GM12878 (cell line): Measurements from ENCODE around the gene TMEM256. TPM values are rescaled to one million over a fixed set of nuclear protein-coding genes. Genes with fewer than 3 reads are reported as not detected.

ENCODE experiments used
- ATAC-seq: fragments of 200-7000 bp; cut with Tn5 transposase; 3 replicates; pipeline ENCODE4 v1.9.1; 2020; ENCODE audit warnings: mild to moderate bottlenecking, moderate library complexity
- BruUV-seq: library from RNA; stranded (reverse); fragments of 400-500 nt; replicated peaks from 2 replicates; lab custom pipeline; 2021; lab: Mats Ljungman, UMichigan
- CTCF ChIA-PET: fragments of 300-600 bp; sonication (Branson Sonifier 250); formaldehyde crosslinking; extraction: SDS; loops from one replicate; lab custom pipeline; 2021; ENCODE audit warnings: inconsistent platforms; lab: Yijun Ruan, JAX
- POLR2A ChIA-PET: fragments of 350-600 bp; formaldehyde crosslinking; extraction: SDS; loops from one replicate; lab custom pipeline; 2021; ENCODE audit warnings: inconsistent platforms; lab: Charles Lee
- RAD21 ChIA-PET: fragments of 300-600 bp; sonication (Branson Sonifier 250); formaldehyde crosslinking; loops from one replicate; lab custom pipeline; 2023; ENCODE audit warnings: antibody characterized with exemption; ENCODE audit not compliant: unreplicated experiment; lab: Charles Lee
- SMC1A ChIA-PET: fragments of 300-600 bp; sonication (Branson Sonifier 250); formaldehyde crosslinking; loops from one replicate; lab custom pipeline; 2023; ENCODE audit not compliant: unreplicated experiment, uncharacterized antibody; lab: Charles Lee
- DNase-seq: peaks from one replicate; pipeline ENCODE4 v3.0.0-alpha.2; 2011; ENCODE audit warnings: low read depth, low spot score
- FAIRE-seq: peaks from 3 replicates; lab custom pipeline; 2011; peaks lifted over from hg19 to GRCh38; lab: Jason Lieb, UNC
- H2AFZ ChIP-seq: 2 replicates; pipeline ENCODE4 v1.6.0; 2011; ENCODE audit warnings: low read depth, low read length, control low read depth; ENCODE audit not compliant: control insufficient read depth
- H3K27ac ChIP-seq: 2 replicates; pipeline ENCODE4 v1.5.1; 2011; ENCODE audit warnings: control low read depth; ENCODE audit not compliant: control insufficient read depth, insufficient read depth
- H3K27me3 ChIP-seq, 2 experiments: replicated peaks in 1 of 2; 2 replicates each; pipeline versions ENCODE4 v1.6.0 to v1.6.1; 2011; ENCODE audit warnings: low read length in 1 of 2; ENCODE audit not compliant: control insufficient read depth in 2 of 2, insufficient read depth in 2 of 2
- H3K36me3 ChIP-seq, 2 experiments: 2 replicates each; pipeline ENCODE4 v1.5.1; 2011; ENCODE audit warnings: low read length in 1 of 2; ENCODE audit not compliant: control insufficient read depth in 2 of 2, insufficient read depth in 2 of 2
- H3K4me1 ChIP-seq: 2 replicates; pipeline ENCODE4 v1.6.1; 2011; ENCODE audit warnings: mild to moderate bottlenecking, low read length, moderate library complexity, mixed read lengths; ENCODE audit not compliant: control insufficient read depth, insufficient read depth
- H3K4me2 ChIP-seq: 2 replicates; pipeline ENCODE4 v1.6.0; 2011; ENCODE audit warnings: control low read depth; ENCODE audit not compliant: control insufficient read depth, insufficient read depth
- H3K4me3 ChIP-seq: fragments of 200-600 bp; sonication (generic); 2 replicates; pipeline ENCODE4 v1.5.1; 2016
- H3K79me2 ChIP-seq: 2 replicates; pipeline ENCODE4 v1.6.0; 2011; ENCODE audit warnings: low read length; ENCODE audit not compliant: control insufficient read depth, insufficient read depth
- H3K9ac ChIP-seq: 2 replicates; pipeline ENCODE4 v1.8.0; 2011; ENCODE audit warnings: low read length, control low read depth, mixed read lengths; ENCODE audit not compliant: control insufficient read depth, insufficient read depth
- H3K9me3 ChIP-seq: replicated peaks from 3 replicates; pipeline ENCODE4 v1.5.1; 2011; ENCODE audit warnings: mild to moderate bottlenecking, low read length; ENCODE audit not compliant: control insufficient read depth, insufficient read depth
- H4K20me1 ChIP-seq: 2 replicates; pipeline ENCODE4 v1.6.0; 2011; ENCODE audit not compliant: control insufficient read depth, insufficient read depth
- CBX5 ChIP-seq: sonication (generic); IDR thresholded peaks from 2 replicates; pipeline ENCODE4 v1.6.1; 2016; ENCODE audit warnings: low read depth, moderate library complexity, mild to moderate bottlenecking, inconsistent platforms
- CHD1 ChIP-seq: IDR thresholded peaks from 2 replicates; pipeline ENCODE4 v1.6.1; 2012; ENCODE audit warnings: low read depth, low read length, improper control_type of control experiment
- IKZF2 ChIP-seq, 2 experiments: fragments of 450-650 bp; IDR thresholded peaks; 2 replicates each; pipeline ENCODE4 v1.6.1; 2017; ENCODE audit warnings: mild to moderate bottlenecking in 2 of 2, moderate library complexity in 2 of 2
- MEF2A ChIP-seq: IDR thresholded peaks from 2 replicates; pipeline ENCODE4 v1.6.1; 2011; ENCODE audit warnings: low read depth, mild to moderate bottlenecking, low read length, moderate library complexity; ENCODE audit not compliant: insufficient read depth
- POU2F2 ChIP-seq: IDR thresholded peaks from 3 replicates; pipeline ENCODE4 v1.6.1; 2011; ENCODE audit warnings: low read depth, mild to moderate bottlenecking, low read length, borderline replicate concordance
- RAD51 ChIP-seq: fragments of 450-650 bp; IDR thresholded peaks from 2 replicates; pipeline ENCODE4 v1.6.1; 2016; ENCODE audit warnings: moderate library complexity, mild to moderate bottlenecking, inconsistent platforms
- RELA ChIP-seq: fragments of 450-650 bp; IDR thresholded peaks from 2 replicates; pipeline ENCODE4 v1.8.0; 2014; ENCODE audit warnings: borderline replicate concordance; ENCODE audit not compliant: partially characterized antibody
- ZNF217 ChIP-seq: fragments of 450-650 bp; IDR thresholded peaks from 2 replicates; pipeline ENCODE4 v1.6.1; 2017; ENCODE audit warnings: antibody characterized with exemption, mild to moderate bottlenecking
- ZNF384 ChIP-seq: IDR thresholded peaks from 2 replicates; pipeline ENCODE4 v1.6.1; 2012; ENCODE audit warnings: low read depth, mild to moderate bottlenecking, low read length, improper control_type of control experiment, borderline replicate concordance
- WGBS: methylation state at CpG from one replicate; pipeline ENCODE4 v1.1.6; 2016; ENCODE audit warnings: low lambda C conversion rate; ENCODE audit not compliant: insufficient replicate concordance, insufficient coverage; ENCODE audit errors: missing lambda C conversion rate; 5-methylcytosine and 5-hydroxymethylcytosine counted together
- in situ Hi-C: fragments of 300-500 bp; cut with MboI; formaldehyde crosslinking; loops from 9 replicates; pipeline ENCODE4 v1.14.3; 2018; ENCODE audit warnings: mixed read lengths
- intact Hi-C: fragments of 100-400 bp; cut with micrococcal nuclease; formaldehyde crosslinking; loops from one replicate; pipeline ENCODE4 v1.14.2; 2022; ENCODE audit not compliant: unreplicated experiment
- polyA plus RNA-seq, 11 experiments: library from polyadenylated mRNA; depleted of rRNA in 4 of 11; unstranded in 6 of 11; stranded (reverse) in 5 of 11; fragments of >200 nt; fragmentation: Nextera tagmentation in 4 of 11; fragmentation: Illumina TruSeq in 1 of 11; extraction: Ambion mirVana in 4 of 11; extraction: Trizol in 1 of 11; gene quantifications; 1 replicate in 1 of 11; 2 replicates in 10 of 11; pipeline versions ENCODE4 v1.2.1 to v1.2.3, GENCODE V29; 2011 to 2016; ENCODE audit warnings: inconsistent platforms in 2 of 11, missing spikeins in 2 of 11, low read depth in 1 of 11
- total RNA-seq, 4 experiments: library from RNA; depleted of rRNA in 3 of 4; stranded (reverse); fragments of >200 nt in 3 of 4; fragmentation: Illumina TruSeq in 1 of 4; extraction: Trizol in 1 of 4; gene quantifications; 2 replicates each; pipeline versions ENCODE4 v1.2.1 to v1.2.3, GENCODE V29; 2013 to 2021
- TF ChIP-seq, protein P1 (sequence below), 3 experiments: IDR thresholded peaks in 2 of 3; conservative IDR thresholded peaks in 1 of 3; 2 replicates each; pipeline ENCODE4 v1.5.1; 2011; ENCODE audit warnings: low read depth in 3 of 3, low read length in 3 of 3, mild to moderate bottlenecking in 3 of 3, control low read depth in 2 of 3, moderate library complexity in 2 of 3, inconsistent platforms in 1 of 3, mixed read lengths in 1 of 3; ENCODE audit not compliant: control insufficient read depth in 2 of 3, insufficient read depth in 1 of 3; ENCODE audit errors: extremely low read depth in 1 of 3

TMEM256 gene
- total and polyA plus RNA-seq, 10 of the 15 experiments (the other 5 are each of a cell fraction or from before 2014, with no cell fraction given) = 57.3 to 342 (median 95.7) TPM

DNA sequence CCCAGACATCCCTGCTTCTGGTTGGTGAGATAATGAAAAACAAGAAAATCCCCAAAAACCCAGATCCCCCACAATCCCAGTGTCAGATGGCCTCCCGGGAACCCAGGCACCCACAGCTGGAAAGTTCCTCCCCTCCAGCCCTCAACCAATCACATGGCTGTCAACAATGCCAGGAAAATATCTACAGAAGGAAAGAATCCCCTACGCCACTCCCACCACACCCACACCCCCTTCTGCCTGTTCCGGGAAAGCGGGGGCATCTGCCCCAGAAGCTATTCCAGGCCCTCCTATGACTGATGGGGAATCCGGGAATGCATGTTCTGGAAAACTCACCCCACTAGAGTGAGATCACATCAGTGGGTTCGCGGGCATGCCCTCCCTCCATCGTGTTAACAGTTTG is 47.1 kb downstream of the TMEM256 start:
- DNase-seq (no peak), ATAC-seq (no peak), FAIRE-seq (no peak)
- Histone ChIP-seq H3K4me1 (peaks cover 18% of the 10 kb centered on the region), H3K79me2 (peaks cover 7% of the 10 kb centered on the region), H3K9me3 (no peaks in the 10 kb centered on the region), H2AFZ (no peak overlapping the region), H3K9ac (no peak overlapping the region), H3K27me3 (no peaks in the 10 kb centered on the region), H3K36me3 (no peaks in the 10 kb centered on the region), H3K27ac (no peak overlapping the region), H3K4me2 (no peak overlapping the region), H3K4me3 (no peak overlapping the region), H4K20me1 (no peaks in the 10 kb centered on the region)
- intact Hi-C loops = loop anchor here (2.0 kb wide), 1 partner anchor 204 kb away; the partner anchor contains the start of gene SENP3
- TF ChIP-seq CHD1 (no peak), CBX5 (no peak), MEF2A (no peak), POU2F2 (no peak), ZNF217 (no peak), ZNF384 (no peak), RAD51 (no peak), IKZF2 (IDR thresholded peaks at IDR 0.05) (no peak), RELA (no peak)
- TF ChIP-seq, protein P1, sequence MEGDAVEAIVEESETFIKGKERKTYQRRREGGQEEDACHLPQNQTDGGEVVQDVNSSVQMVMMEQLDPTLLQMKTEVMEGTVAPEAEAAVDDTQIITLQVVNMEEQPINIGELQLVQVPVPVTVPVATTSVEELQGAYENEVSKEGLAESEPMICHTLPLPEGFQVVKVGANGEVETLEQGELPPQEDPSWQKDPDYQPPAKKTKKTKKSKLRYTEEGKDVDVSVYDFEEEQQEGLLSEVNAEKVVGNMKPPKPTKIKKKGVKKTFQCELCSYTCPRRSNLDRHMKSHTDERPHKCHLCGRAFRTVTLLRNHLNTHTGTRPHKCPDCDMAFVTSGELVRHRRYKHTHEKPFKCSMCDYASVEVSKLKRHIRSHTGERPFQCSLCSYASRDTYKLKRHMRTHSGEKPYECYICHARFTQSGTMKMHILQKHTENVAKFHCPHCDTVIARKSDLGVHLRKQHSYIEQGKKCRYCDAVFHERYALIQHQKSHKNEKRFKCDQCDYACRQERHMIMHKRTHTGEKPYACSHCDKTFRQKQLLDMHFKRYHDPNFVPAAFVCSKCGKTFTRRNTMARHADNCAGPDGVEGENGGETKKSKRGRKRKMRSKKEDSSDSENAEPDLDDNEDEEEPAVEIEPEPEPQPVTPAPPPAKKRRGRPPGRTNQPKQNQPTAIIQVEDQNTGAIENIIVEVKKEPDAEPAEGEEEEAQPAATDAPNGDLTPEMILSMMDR (IDR thresholded peaks at IDR 0.05 in 2 of 3, conservative IDR thresholded peaks at IDR 0.05 in 1 of 3; ENCODE audit: control insufficient read depth in 2 of 3, extremely low read depth in 1 of 3, insufficient read depth in 1 of 3, low read depth in 3 of 3, low read length in 3 of 3) = no peak
- SMC1A ChIA-PET = interaction anchor here (0.9 to 2.4 kb wide), 9 partner anchors 20 to 331 kb away, joined by 3 to 10 read pairs (median 7); partner anchors contain the start of genes ACAP1, TMEM256, TP53 and WRAP53
- 65% methylated on average over 8 of the region's 8 CpGs for WGBS
- in situ Hi-C loops = no loop called here
- CTCF ChIA-PET = interaction anchor here (0.8 to 4.0 kb wide), 32 partner anchors 11 to 331 kb away, joined by 3 to 58 read pairs (median 5); partner anchors contain the start of genes ACAP1, CD68, MPDU1 and SAT2
- RAD21 ChIA-PET = interaction anchor here (1.2 to 3.6 kb wide), 7 partner anchors 79 to 331 kb away, joined by 3 to 31 read pairs (median 8); partner anchors contain the start of genes MPDU1, TMEM102, TNFSF13 and WRAP53
- BruUV-seq = no TSS peak
- POLR2A ChIA-PET = interaction anchor here (0.6 to 1.3 kb wide), 2 partner anchors 79 to 264 kb away, joined by 3 to 9 read pairs; partner anchors contain the start of gene TMEM102
